Body of pancreas (tissue), 4 donors: Measurements from ENCODE around the gene ULK4. TPM values are rescaled to one million over a fixed set of nuclear protein-coding genes. Genes with fewer than 3 reads are reported as not detected.

ENCODE experiments used
- ATAC-seq: fragments of 150-250 bp; one replicate; pipeline ENCODE4 v1.9.1; 2016
- DNase-seq, 4 donors: peaks; one replicate each; pipeline ENCODE4 v3.0.0-alpha.2; 2019
- H3K27ac ChIP-seq, 4 donors: fragments of 200-600 bp; sonication (generic); 1 replicate in 3 of 4; 2 replicates in 1 of 4; pipeline versions ENCODE4 v1.5.1 to v1.6.1; 2016 to 2019; ENCODE audit warnings: mild to moderate bottlenecking in 1 of 4, mixed read lengths in 1 of 4, moderate library complexity in 1 of 4
- H3K27me3 ChIP-seq, 2 donors: fragments of 200-600 bp; sonication (generic); one replicate each; pipeline ENCODE4 v1.6.0; 2016; ENCODE audit warnings: mild to moderate bottlenecking in 1 of 2
- H3K36me3 ChIP-seq, 2 donors: fragments of 200-600 bp; sonication (generic); replicated peaks in 1 of 2; 2 replicates each; pipeline ENCODE4 v1.5.1; 2016; ENCODE audit warnings: low read depth in 2 of 2; ENCODE audit not compliant: insufficient read depth in 1 of 2
- H3K4me1 ChIP-seq: fragments of 200-600 bp; sonication (generic); one replicate; pipeline ENCODE4 v1.6.0; 2016
- H3K4me3 ChIP-seq, 2 donors: fragments of 200-600 bp; sonication (generic); 1 replicate in 1 of 2; 2 replicates in 1 of 2; pipeline ENCODE4 v1.5.1; 2016 to 2019
- H3K9me3 ChIP-seq, 3 donors: fragments of 200-600 bp; sonication (generic); 1 replicate in 2 of 3; 2 replicates in 1 of 3; pipeline ENCODE4 v1.5.1; 2016
- CTCF ChIP-seq, 7 experiments: fragments of 450-650 bp in 4 of 7; fragments of 200-600 bp in 3 of 7; sonication (generic) in 3 of 7; IDR thresholded peaks; one replicate each; pipeline ENCODE4 v1.5.1; 2016 to 2019; ENCODE audit warnings: antibody characterized with exemption in 7 of 7
- POLR2A ChIP-seq, 3 donors: fragments of 450-650 bp; IDR thresholded peaks; one replicate each; pipeline ENCODE4 v1.6.1; 2016; ENCODE audit warnings: antibody characterized with exemption in 3 of 3, mild to moderate bottlenecking in 2 of 3
- WGBS, 2 donors: methylation state at CpG; one replicate each; pipeline ENCODE4 v1.1.5; 2017; 5-methylcytosine and 5-hydroxymethylcytosine counted together
- intact Hi-C: fragments of 100-400 bp; cut with DNase I; formaldehyde crosslinking; loops from one replicate; pipeline ENCODE4 v1.15.1; 2023
- total RNA-seq, 2 donors: library from RNA; depleted of rRNA; stranded (reverse); fragments of >200 nt; gene quantifications; one replicate each; pipeline ENCODE4 v1.1.0, GENCODE V29; 2016

Gene ULK4
- total RNA-seq, 2 donors from 2014 or later, result 7.3 to 12.5 TPM

GRCh38 chr3:41507336-41508062 is 454.4 kb downstream of the ULK4 start:
- H3K36me3 ChIP-seq, result no peaks in the 10 kb centered on the region
- WGBS, 2 donors, result 82 to 92% methylated on average over 2 of the region's 2 CpGs
- H3K9me3 ChIP-seq, result no peaks in the 10 kb centered on the region
- H3K4me1 ChIP-seq, result no peaks in the 10 kb centered on the region
- no peak overlapping the region for H3K4me3 ChIP-seq
- no peak overlapping the region for H3K27ac ChIP-seq
- intact Hi-C loops, result no loop called here
- H3K27me3 ChIP-seq, result no peaks in the 10 kb centered on the region
- DNase-seq (no peak), ATAC-seq (no peak)
- TF ChIP-seq POLR2A (IDR thresholded peaks at IDR 0.05), result no peak
- no peak for TF ChIP-seq CTCF (IDR thresholded peaks at IDR 0.05)

GRCh38 chr3:41503998-41504623 is 457.8 kb downstream of the ULK4 start:
- DNase-seq (no peak), ATAC-seq (no peak)
- intact Hi-C loops, result no loop called here
- TF ChIP-seq CTCF (IDR thresholded peaks at IDR 0.05), result no peak
- TF ChIP-seq POLR2A (IDR thresholded peaks at IDR 0.05), result no peak
- Histone ChIP-seq H3K27me3 (no peaks in the 10 kb centered on the region), H3K4me1 (no peaks in the 10 kb centered on the region), H3K4me3 (no peak overlapping the region), H3K27ac (no peak overlapping the region), H3K36me3 (no peaks in the 10 kb centered on the region), H3K9me3 (no peaks in the 10 kb centered on the region)

GRCh38 chr3:41502481-41502880 is 459.4 kb downstream of the ULK4 start:
- ATAC-seq, result no peak
- Histone ChIP-seq H3K27me3 (no peaks in the 10 kb centered on the region), H3K4me3 (no peak overlapping the region), H3K4me1 (no peaks in the 10 kb centered on the region), H3K36me3 (no peaks in the 10 kb centered on the region), H3K27ac (no peak overlapping the region), H3K9me3 (no peaks in the 10 kb centered on the region)
- intact Hi-C loops, result no loop called here
- DNase-seq, result no peak
- TF ChIP-seq CTCF (IDR thresholded peaks at IDR 0.05) (no peak), POLR2A (IDR thresholded peaks at IDR 0.05) (no peak)

- intact Hi-C loops, result no loop called here
- no peaks in the 10 kb centered on the region for H3K27me3 ChIP-seq
- no peaks in the 10 kb centered on the region for H3K9me3 ChIP-seq
- no peak overlapping the region for H3K27ac ChIP-seq
- 45 to 59% methylated on average over 1 of the region's 1 CpG for WGBS, 2 donors
- no peaks in the 10 kb centered on the region for H3K36me3 ChIP-seq
- TF ChIP-seq CTCF (IDR thresholded peaks at IDR 0.05) (no peak), POLR2A (IDR thresholded peaks at IDR 0.05) (no peak)
- DNase-seq, result no peak
- no peaks in the 10 kb centered on the region for H3K4me1 ChIP-seq
- H3K4me3 ChIP-seq, result no peak overlapping the region
- no peak for ATAC-seq
These were observed 459.9 kb downstream of the ULK4 start for GRCh38 chr3:41502023-41502422.

- Histone ChIP-seq H3K4me3 (no peak overlapping the region), H3K36me3 (no peaks in the 10 kb centered on the region), H3K27me3 (no peaks in the 10 kb centered on the region), H3K4me1 (no peaks in the 10 kb centered on the region), H3K9me3 (no peaks in the 10 kb centered on the region), H3K27ac (no peak overlapping the region)
- WGBS, 2 donors, result 85 to 91% methylated on average over 2 of the region's 2 CpGs
- intact Hi-C loops, result no loop called here
- TF ChIP-seq CTCF (IDR thresholded peaks at IDR 0.05) (no peak), POLR2A (IDR thresholded peaks at IDR 0.05) (no peak)
- no peak for ATAC-seq
- no peak for DNase-seq
These were observed 463.1 kb downstream of the ULK4 start for GRCh38 chr3:41498847-41499246.
